CD4-positive, alpha-beta T cell (primary cell): ENCODE results near the gene GAPT. TPM values are rescaled to one million over a fixed set of nuclear protein-coding genes. Genes with fewer than 3 reads are reported as not detected.

Experiments
- ATAC-seq: fragments of 200-7000 bp; cut with Tn5 transposase; one replicate; pipeline ENCODE4 v1.10.0; 2022; ENCODE audit warnings: mild to moderate bottlenecking; ENCODE audit not compliant: poor library complexity
- CTCF ChIA-PET: fragments of 350-600 bp; sonication (Branson Sonifier 250); formaldehyde crosslinking; loops from one replicate; lab custom pipeline; 2021; ENCODE audit warnings: antibody characterized with exemption, inconsistent platforms; lab: Charles Lee
- POLR2A ChIA-PET: fragments of 350-600 bp; sonication (Branson Sonifier 250); formaldehyde crosslinking; loops from one replicate; lab custom pipeline; 2021; ENCODE audit warnings: antibody characterized with exemption, inconsistent platforms; lab: Charles Lee
- DNase-seq, 14 experiments: peaks; one replicate each; pipeline ENCODE4 v3.0.0-alpha.2; 2013 to 2020; ENCODE audit warnings: mixed read lengths in 2 of 14
- H3K27ac ChIP-seq, 2 donors: one replicate each; pipeline versions ENCODE4 v1.5.1 to v1.7.0; 2013; ENCODE audit warnings: low read length in 2 of 2, low read depth in 1 of 2, mild to moderate bottlenecking in 1 of 2
- H3K27me3 ChIP-seq, 2 experiments: 1 replicate in 1 of 2; 2 replicates in 1 of 2; pipeline versions ENCODE4 v1.6.1 to v1.7.0; 2013; ENCODE audit warnings: low read length in 2 of 2, control low read depth in 1 of 2, mild to moderate bottlenecking in 1 of 2, moderate library complexity in 1 of 2; ENCODE audit not compliant: insufficient read depth in 2 of 2, control insufficient read depth in 1 of 2
- H3K36me3 ChIP-seq: one replicate; pipeline ENCODE4 v1.6.1; 2013; ENCODE audit warnings: low read length, control low read depth; ENCODE audit not compliant: insufficient read depth
- H3K4me1 ChIP-seq: one replicate; pipeline ENCODE4 v1.6.1; 2013; ENCODE audit warnings: low read length, control low read depth; ENCODE audit not compliant: insufficient read depth
- H3K4me3 ChIP-seq: one replicate; pipeline ENCODE4 v1.5.1; 2013; ENCODE audit warnings: mild to moderate bottlenecking, low read length, moderate library complexity
- H3K9me3 ChIP-seq, 2 experiments: 1 replicate in 1 of 2; 2 replicates in 1 of 2; pipeline versions ENCODE4 v1.6.1 to v1.7.0; 2013; ENCODE audit warnings: low read length in 2 of 2, mild to moderate bottlenecking in 2 of 2, control low read depth in 1 of 2, moderate library complexity in 1 of 2; ENCODE audit not compliant: control insufficient read depth in 1 of 2, insufficient read depth in 1 of 2
- H3K27ac Mint-ChIP-seq: one replicate; pipeline ENCODE4 v1.8.0; 2020; ENCODE audit warnings: mixed read lengths
- H3K27me3 Mint-ChIP-seq: one replicate; pipeline ENCODE4 v1.8.0; 2021; ENCODE audit warnings: mixed read lengths
- H3K36me3 Mint-ChIP-seq: one replicate; pipeline ENCODE4 v1.8.0; 2021; ENCODE audit warnings: low read depth, mixed read lengths
- H3K4me1 Mint-ChIP-seq: one replicate; pipeline ENCODE4 v1.8.0; 2021; ENCODE audit warnings: low read depth, mixed read lengths
- H3K4me3 Mint-ChIP-seq: one replicate; pipeline ENCODE4 v1.8.0; 2020; ENCODE audit warnings: mild to moderate bottlenecking, mixed read lengths
- H3K9me3 Mint-ChIP-seq: one replicate; pipeline ENCODE4 v1.8.0; 2020; ENCODE audit warnings: mixed read lengths
- CTCF ChIP-seq: fragments of 200-600 bp; IDR thresholded peaks from one replicate; pipeline ENCODE4 v1.8.0; 2022; ENCODE audit warnings: antibody characterized with exemption, mild to moderate bottlenecking
- intact Hi-C, 2 experiments: fragments of 100-400 bp; cut with DNase I in 1 of 2; cut with micrococcal nuclease in 1 of 2; formaldehyde crosslinking; loops; one replicate each; pipeline versions ENCODE4 v1.15.1 to v1.9.0; 2023 to 2025; cut with DNase I, micrococcal nuclease
- total RNA-seq, 174 experiments: library from RNA in 2 of 174; stranded (reverse) in 2 of 174; gene quantifications; one replicate each; pipeline ENCODE4 v1.2.3 and lab custom pipeline; 2021 to 2026

GAPT gene
- total RNA-seq, 2 experiments from 2014 or later = not detected

DNA sequence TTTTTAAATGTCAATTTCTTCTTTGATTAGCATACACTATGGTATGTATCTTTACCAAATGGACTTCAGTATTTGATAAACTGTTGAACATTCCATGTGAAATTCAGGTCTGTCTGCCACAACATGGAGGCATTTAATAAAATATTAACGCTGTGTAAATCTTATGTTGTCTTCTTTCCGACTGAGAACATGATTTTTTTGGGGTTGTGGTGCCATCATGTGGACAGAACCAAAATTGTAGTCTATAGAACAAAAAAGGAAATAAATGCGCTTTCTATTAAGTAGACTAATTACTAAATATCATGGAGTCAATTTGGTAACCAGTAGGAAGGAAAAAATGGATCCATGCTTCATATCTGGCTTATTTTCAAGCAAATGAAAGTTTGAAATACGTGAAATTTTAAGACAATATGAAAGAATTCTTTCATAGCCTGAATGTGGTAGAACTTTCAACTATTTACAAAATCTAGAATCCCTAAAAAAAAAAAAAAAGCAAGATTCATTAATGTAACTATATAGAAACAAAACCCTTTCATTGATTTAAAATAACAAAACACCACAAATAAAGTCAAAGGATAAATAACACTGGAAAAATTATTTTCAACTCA lies 28.5 kb upstream of the GAPT start:
- DNase-seq = peak in 10 of 14 experiments; percentile 7 to 80 (median 32)
- H3K4me1 Mint-ChIP-seq = peaks cover 17% of the 10 kb centered on the region

GRCh38 chr5:58466939-58467338 lies 24.3 kb upstream of the GAPT start:
- Mint-ChIP-seq H3K9me3 (no peaks in the 10 kb centered on the region), H3K27me3 (peaks cover 4% of the 10 kb centered on the region), H3K27ac (no peak overlapping the region), H3K4me1 (peaks cover 3% of the 10 kb centered on the region), H3K36me3 (no peaks in the 10 kb centered on the region), H3K4me3 (no peak overlapping the region)
- no peaks in the 10 kb centered on the region for H3K36me3 ChIP-seq
- ATAC-seq (no peak), DNase-seq (peak in 4 of 14 experiments; percentile 16 to 51 (median 31))
- TF ChIP-seq CTCF = no peak
- no peaks in the 10 kb centered on the region for H3K4me1 ChIP-seq
- H3K9me3 ChIP-seq = no peaks in the 10 kb centered on the region
- no peak overlapping the region for H3K27ac ChIP-seq
- POLR2A ChIA-PET = no interaction called here
- no peak overlapping the region for H3K4me3 ChIP-seq
- CTCF ChIA-PET = no interaction called here
- H3K27me3 ChIP-seq = no peaks in the 10 kb centered on the region
- intact Hi-C loops = loop anchor here in 1 of 2 experiments (10.0 kb wide), 1 partner anchor 1052 kb away; no protein-coding TSS in a partner anchor

More for the DNA sequence above, 28.5 kb upstream of the GAPT start:
- ChIA-PET CTCF (interaction anchor here (1.1 to 2.8 kb wide), 2 partner anchors 689 to 1165 kb away, joined by 3 to 17 read pairs; no protein-coding TSS in a partner anchor), POLR2A (no interaction called here)
- peaks cover 12% of the 10 kb centered on the region for H3K27me3 Mint-ChIP-seq
- peaks cover 0 to 5% of the 10 kb centered on the region in 2 experiments for H3K27me3 ChIP-seq
- H3K36me3 ChIP-seq = no peaks in the 10 kb centered on the region
- intact Hi-C loops = loop anchor here (1.0 to 10.0 kb wide), 8 partner anchors 683 to 1562 kb away; no protein-coding TSS in a partner anchor
- peak overlapping the region; percentile 13 for H3K4me3 Mint-ChIP-seq
- no peaks in the 10 kb centered on the region for H3K9me3 ChIP-seq
- H3K27ac Mint-ChIP-seq = peak overlapping the region; percentile 11
- H3K4me1 ChIP-seq = peaks cover 24% of the 10 kb centered on the region
- peaks cover 8% of the 10 kb centered on the region for H3K36me3 Mint-ChIP-seq
- H3K9me3 Mint-ChIP-seq = no peaks in the 10 kb centered on the region
- no peak overlapping the region for H3K27ac ChIP-seq
- no peak overlapping the region for H3K4me3 ChIP-seq
- peak; percentile 79 for TF ChIP-seq CTCF
- ATAC-seq = no peak

DNA sequence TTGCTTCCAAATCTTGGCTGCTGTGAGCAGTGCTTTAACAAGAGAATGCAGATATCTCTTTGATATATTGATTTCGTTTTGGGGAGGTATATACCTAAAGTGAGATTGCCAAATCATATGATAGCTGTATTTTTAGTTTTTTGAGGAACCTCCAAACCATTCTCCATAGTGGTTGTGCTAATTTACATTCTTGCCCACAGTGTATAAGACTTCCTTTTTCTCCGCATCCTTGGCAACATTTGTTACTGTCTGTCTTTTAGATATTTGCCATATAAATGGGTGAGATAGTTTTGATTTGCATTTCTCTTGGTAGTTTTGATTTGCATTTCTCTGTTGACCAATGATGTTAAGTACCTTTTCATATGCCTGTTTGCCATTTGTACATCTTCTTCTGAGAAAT lies 21.3 kb upstream of the GAPT start:
- Mint-ChIP-seq H3K9me3 (no peaks in the 10 kb centered on the region), H3K27ac (no peak overlapping the region), H3K36me3 (no peaks in the 10 kb centered on the region), H3K4me3 (no peak overlapping the region), H3K27me3 (peaks cover 4% of the 10 kb centered on the region), H3K4me1 (no peaks in the 10 kb centered on the region)
- H3K27me3 ChIP-seq = no peaks in the 10 kb centered on the region
- no peak for ATAC-seq
- CTCF ChIA-PET = no interaction called here
- intact Hi-C loops = loop anchor here in 1 of 2 experiments (10.0 kb wide), 1 partner anchor 1055 kb away; no protein-coding TSS in a partner anchor
- DNase-seq = no peak
- H3K36me3 ChIP-seq = no peaks in the 10 kb centered on the region
- H3K4me1 ChIP-seq = no peaks in the 10 kb centered on the region
- POLR2A ChIA-PET = no interaction called here
- no peak for TF ChIP-seq CTCF
- no peak overlapping the region for H3K4me3 ChIP-seq
- peaks cover 0 to under 1% of the 10 kb centered on the region in 2 experiments for H3K9me3 ChIP-seq
- no peak overlapping the region for H3K27ac ChIP-seq
